Liver (tissue), 9 donors: Measurements from ENCODE around the gene STIM2. TPM values are rescaled to one million over a fixed set of nuclear protein-coding genes. Genes with fewer than 3 reads are reported as not detected.

Experiments used
- DNase-seq: peaks from one replicate; pipeline ENCODE4 v3.0.0-alpha.2; 2017; ENCODE audit warnings: low spot score
- H3K27ac ChIP-seq, 2 donors: one replicate each; pipeline ENCODE4 v1.7.0; 2013; ENCODE audit warnings: inconsistent platforms in 2 of 2, low read length in 2 of 2, control low read depth in 1 of 2, low read depth in 1 of 2, mild to moderate bottlenecking in 1 of 2
- H3K27me3 ChIP-seq, 4 donors: one replicate each; pipeline versions ENCODE4 v1.6.1 to v1.7.0; 2013; ENCODE audit warnings: low read length in 3 of 4, inconsistent platforms in 1 of 4, mild to moderate bottlenecking in 1 of 4, moderate library complexity in 1 of 4; ENCODE audit not compliant: control insufficient read depth in 4 of 4, insufficient read depth in 4 of 4
- H3K36me3 ChIP-seq, 4 donors: one replicate each; pipeline versions ENCODE4 v1.6.1 to v1.7.0; 2013; ENCODE audit warnings: low read length in 3 of 4, mild to moderate bottlenecking in 3 of 4, low read depth in 1 of 4, moderate library complexity in 1 of 4; ENCODE audit not compliant: control insufficient read depth in 4 of 4, insufficient read depth in 3 of 4
- H3K4me1 ChIP-seq, 4 donors: one replicate each; pipeline versions ENCODE4 v1.6.1 to v1.7.0; 2013; ENCODE audit warnings: low read length in 3 of 4, mild to moderate bottlenecking in 3 of 4, moderate library complexity in 1 of 4; ENCODE audit not compliant: control insufficient read depth in 4 of 4, insufficient read depth in 4 of 4
- H3K4me3 ChIP-seq, 3 donors: one replicate each; pipeline versions ENCODE4 v1.6.1 to v1.7.0; 2013; ENCODE audit warnings: low read length in 3 of 3, control low read depth in 1 of 3, low read depth in 1 of 3, mild to moderate bottlenecking in 1 of 3
- H3K9ac ChIP-seq, 2 donors: one replicate each; pipeline ENCODE4 v1.7.0; 2013; ENCODE audit warnings: low read length in 2 of 2, mild to moderate bottlenecking in 2 of 2, moderate library complexity in 2 of 2, control low read depth in 1 of 2, low read depth in 1 of 2
- H3K9me3 ChIP-seq, 4 donors: one replicate each; pipeline versions ENCODE4 v1.6.1 to v1.7.0; 2013; ENCODE audit warnings: low read length in 3 of 4; ENCODE audit not compliant: control insufficient read depth in 4 of 4
- EGR1 ChIP-seq, 2 donors: IDR thresholded peaks; 2 replicates each; pipeline ENCODE4 v1.6.1; 2016 to 2018; ENCODE audit warnings: antibody characterized with exemption in 2 of 2, low read depth in 2 of 2
- FOXA1 ChIP-seq: IDR thresholded peaks from 2 replicates; pipeline ENCODE4 v1.6.1; 2016; ENCODE audit warnings: antibody characterized with exemption
- FOXA2 ChIP-seq: IDR thresholded peaks from 2 replicates; pipeline ENCODE4 v1.6.1; 2016; ENCODE audit warnings: antibody characterized with exemption
- GABPA ChIP-seq, 2 donors: IDR thresholded peaks in 1 of 2; conservative IDR thresholded peaks in 1 of 2; 2 replicates each; pipeline ENCODE4 v1.6.1; 2016; ENCODE audit warnings: antibody characterized with exemption in 2 of 2, mild to moderate bottlenecking in 1 of 2, moderate library complexity in 1 of 2
- HNF4A ChIP-seq, 2 donors: conservative IDR thresholded peaks; 2 replicates each; pipeline ENCODE4 v1.6.1; 2016; ENCODE audit warnings: antibody characterized with exemption in 2 of 2, mild to moderate bottlenecking in 2 of 2
- HNF4G ChIP-seq: IDR thresholded peaks from 2 replicates; pipeline ENCODE4 v1.6.1; 2016; ENCODE audit warnings: antibody characterized with exemption
- JUND ChIP-seq, 2 donors: IDR thresholded peaks; 2 replicates each; pipeline ENCODE4 v1.6.1; 2016; ENCODE audit warnings: antibody characterized with exemption in 2 of 2
- RAD21 ChIP-seq, 2 donors: IDR thresholded peaks; 2 replicates each; pipeline ENCODE4 v1.6.1; 2016; ENCODE audit warnings: antibody characterized with exemption in 2 of 2, mild to moderate bottlenecking in 2 of 2
- RXRA ChIP-seq, 2 donors: IDR thresholded peaks; 2 replicates each; pipeline ENCODE4 v1.6.1; 2017 to 2018; ENCODE audit warnings: antibody characterized with exemption in 2 of 2, mild to moderate bottlenecking in 1 of 2
- SP1 ChIP-seq: IDR thresholded peaks from 2 replicates; pipeline ENCODE4 v1.6.1; 2018; ENCODE audit warnings: antibody characterized with exemption, mild to moderate bottlenecking
- TAF1 ChIP-seq: conservative IDR thresholded peaks from 2 replicates; pipeline ENCODE4 v1.6.1; 2016; ENCODE audit warnings: antibody characterized with exemption, mild to moderate bottlenecking
- YY1 ChIP-seq: IDR thresholded peaks from 2 replicates; pipeline ENCODE4 v1.6.1; 2016; ENCODE audit warnings: antibody characterized with exemption, mild to moderate bottlenecking
- WGBS: extraction: QIAGEN DNeasy Blood & Tissue Kit; methylation state at CpG from one replicate; pipeline ENCODE4 v1.1.7; 2013; 5-methylcytosine and 5-hydroxymethylcytosine counted together
- polyA plus RNA-seq, 2 donors: library from polyadenylated mRNA; stranded (reverse) in 1 of 2; unstranded in 1 of 2; fragments of 200-250 nt in 1 of 2; fragments of >200 nt in 1 of 2; fragmentation: Nextera tagmentation in 1 of 2; extraction: Ambion mirVana in 1 of 2; gene quantifications; one replicate each; pipeline versions ENCODE4 v1.2.1 to v1.2.3, GENCODE V29; 2013 to 2015
- total RNA-seq, 2 donors: library from RNA; depleted of rRNA; stranded (reverse); fragments of >200 nt; gene quantifications; one replicate each; pipeline ENCODE4 v1.2.3, GENCODE V29; 2014
- TF ChIP-seq, protein P1 (sequence below): IDR thresholded peaks from 2 replicates; pipeline ENCODE4 v1.6.1; 2016; ENCODE audit warnings: antibody characterized with exemption, mild to moderate bottlenecking
- TF ChIP-seq, protein P2 (sequence below): fragments of 150-350 bp; IDR thresholded peaks from 2 replicates; pipeline ENCODE4 v1.5.1; 2017; ENCODE audit warnings: improper control_type of control experiment, low read depth, low read length; ENCODE audit not compliant: missing input control
- TF ChIP-seq, protein P3 (sequence below): IDR thresholded peaks from 2 replicates; pipeline ENCODE4 v1.6.1; 2016; ENCODE audit warnings: antibody characterized with exemption
- TF ChIP-seq, protein P4 (sequence below): IDR thresholded peaks from 2 replicates; pipeline ENCODE4 v1.6.1; 2016; ENCODE audit warnings: antibody characterized with exemption
- TF ChIP-seq, protein P5 (sequence below): IDR thresholded peaks from 2 replicates; pipeline ENCODE4 v1.6.1; 2016; ENCODE audit warnings: antibody characterized with exemption
- donor health status: healthy.
- donor health status: healthy.
- donor health status: healthy.
- donor health status: healthy.
- donor health status: healthy.

STIM2 gene
- total and polyA plus RNA-seq, 4 donors, result 5.4 to 11.1 (median 6.9) TPM

DNA sequence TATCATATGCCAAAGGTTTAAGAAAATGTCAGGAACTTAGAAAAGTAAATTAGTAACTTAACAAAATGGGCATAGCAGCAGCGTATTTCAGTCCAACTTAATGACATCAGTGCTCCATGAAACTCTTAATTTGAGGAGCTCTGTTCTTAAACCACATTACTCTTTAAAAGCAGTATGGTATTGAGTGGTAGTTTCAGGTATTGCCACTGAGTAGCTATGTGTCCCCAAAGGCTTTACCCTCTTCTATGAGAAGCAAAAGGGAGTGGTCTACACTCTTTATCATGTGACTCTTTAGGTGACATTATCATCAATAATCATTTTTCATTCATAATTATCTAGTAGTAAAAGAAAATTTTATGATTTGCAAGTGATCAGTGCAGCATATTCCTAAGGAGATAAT, 158.3 kb downstream of the STIM2 start:
- H3K9me3 ChIP-seq, result no peaks in the 10 kb centered on the region
- no peak overlapping the region for H3K4me3 ChIP-seq
- H3K27me3 ChIP-seq, result no peaks in the 10 kb centered on the region
- H3K4me1 ChIP-seq, result no peaks in the 10 kb centered on the region
- peaks cover 0 to 24% (median 12%) of the 10 kb centered on the region in 4 donors for H3K36me3 ChIP-seq
- WGBS, result 100% methylated on average over 1 of the region's 1 CpG
- no peak overlapping the region for H3K27ac ChIP-seq
- peak overlapping the region in 1 of 2 donors; percentile 31 for H3K9ac ChIP-seq
- no peak for DNase-seq
- TF ChIP-seq HNF4A (conservative IDR thresholded peaks at IDR 0.05), result no peak
- TF ChIP-seq JUND (IDR thresholded peaks at IDR 0.05), result no peak
- TF ChIP-seq FOXA2, result no peak
- TF ChIP-seq RAD21 (IDR thresholded peaks at IDR 0.05), result no peak
- TF ChIP-seq, protein P1, sequence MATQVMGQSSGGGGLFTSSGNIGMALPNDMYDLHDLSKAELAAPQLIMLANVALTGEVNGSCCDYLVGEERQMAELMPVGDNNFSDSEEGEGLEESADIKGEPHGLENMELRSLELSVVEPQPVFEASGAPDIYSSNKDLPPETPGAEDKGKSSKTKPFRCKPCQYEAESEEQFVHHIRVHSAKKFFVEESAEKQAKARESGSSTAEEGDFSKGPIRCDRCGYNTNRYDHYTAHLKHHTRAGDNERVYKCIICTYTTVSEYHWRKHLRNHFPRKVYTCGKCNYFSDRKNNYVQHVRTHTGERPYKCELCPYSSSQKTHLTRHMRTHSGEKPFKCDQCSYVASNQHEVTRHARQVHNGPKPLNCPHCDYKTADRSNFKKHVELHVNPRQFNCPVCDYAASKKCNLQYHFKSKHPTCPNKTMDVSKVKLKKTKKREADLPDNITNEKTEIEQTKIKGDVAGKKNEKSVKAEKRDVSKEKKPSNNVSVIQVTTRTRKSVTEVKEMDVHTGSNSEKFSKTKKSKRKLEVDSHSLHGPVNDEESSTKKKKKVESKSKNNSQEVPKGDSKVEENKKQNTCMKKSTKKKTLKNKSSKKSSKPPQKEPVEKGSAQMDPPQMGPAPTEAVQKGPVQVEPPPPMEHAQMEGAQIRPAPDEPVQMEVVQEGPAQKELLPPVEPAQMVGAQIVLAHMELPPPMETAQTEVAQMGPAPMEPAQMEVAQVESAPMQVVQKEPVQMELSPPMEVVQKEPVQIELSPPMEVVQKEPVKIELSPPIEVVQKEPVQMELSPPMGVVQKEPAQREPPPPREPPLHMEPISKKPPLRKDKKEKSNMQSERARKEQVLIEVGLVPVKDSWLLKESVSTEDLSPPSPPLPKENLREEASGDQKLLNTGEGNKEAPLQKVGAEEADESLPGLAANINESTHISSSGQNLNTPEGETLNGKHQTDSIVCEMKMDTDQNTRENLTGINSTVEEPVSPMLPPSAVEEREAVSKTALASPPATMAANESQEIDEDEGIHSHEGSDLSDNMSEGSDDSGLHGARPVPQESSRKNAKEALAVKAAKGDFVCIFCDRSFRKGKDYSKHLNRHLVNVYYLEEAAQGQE, result no peak
- TF ChIP-seq GABPA (IDR thresholded peaks at IDR 0.05 in 1 of 2, conservative IDR thresholded peaks at IDR 0.05 in 1 of 2), result no peak
- no peak for TF ChIP-seq TAF1
- TF ChIP-seq, protein P2, sequence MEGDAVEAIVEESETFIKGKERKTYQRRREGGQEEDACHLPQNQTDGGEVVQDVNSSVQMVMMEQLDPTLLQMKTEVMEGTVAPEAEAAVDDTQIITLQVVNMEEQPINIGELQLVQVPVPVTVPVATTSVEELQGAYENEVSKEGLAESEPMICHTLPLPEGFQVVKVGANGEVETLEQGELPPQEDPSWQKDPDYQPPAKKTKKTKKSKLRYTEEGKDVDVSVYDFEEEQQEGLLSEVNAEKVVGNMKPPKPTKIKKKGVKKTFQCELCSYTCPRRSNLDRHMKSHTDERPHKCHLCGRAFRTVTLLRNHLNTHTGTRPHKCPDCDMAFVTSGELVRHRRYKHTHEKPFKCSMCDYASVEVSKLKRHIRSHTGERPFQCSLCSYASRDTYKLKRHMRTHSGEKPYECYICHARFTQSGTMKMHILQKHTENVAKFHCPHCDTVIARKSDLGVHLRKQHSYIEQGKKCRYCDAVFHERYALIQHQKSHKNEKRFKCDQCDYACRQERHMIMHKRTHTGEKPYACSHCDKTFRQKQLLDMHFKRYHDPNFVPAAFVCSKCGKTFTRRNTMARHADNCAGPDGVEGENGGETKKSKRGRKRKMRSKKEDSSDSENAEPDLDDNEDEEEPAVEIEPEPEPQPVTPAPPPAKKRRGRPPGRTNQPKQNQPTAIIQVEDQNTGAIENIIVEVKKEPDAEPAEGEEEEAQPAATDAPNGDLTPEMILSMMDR, result no peak
- TF ChIP-seq SP1, result no peak
- TF ChIP-seq, protein P3, sequence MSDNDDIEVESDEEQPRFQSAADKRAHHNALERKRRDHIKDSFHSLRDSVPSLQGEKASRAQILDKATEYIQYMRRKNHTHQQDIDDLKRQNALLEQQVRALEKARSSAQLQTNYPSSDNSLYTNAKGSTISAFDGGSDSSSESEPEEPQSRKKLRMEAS, result no peak
- no peak for TF ChIP-seq YY1
- TF ChIP-seq, protein P4, sequence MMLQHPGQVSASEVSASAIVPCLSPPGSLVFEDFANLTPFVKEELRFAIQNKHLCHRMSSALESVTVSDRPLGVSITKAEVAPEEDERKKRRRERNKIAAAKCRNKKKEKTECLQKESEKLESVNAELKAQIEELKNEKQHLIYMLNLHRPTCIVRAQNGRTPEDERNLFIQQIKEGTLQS, result no peak
- TF ChIP-seq EGR1 (IDR thresholded peaks at IDR 0.05; ENCODE audit: low read depth in 2 of 2), result no peak
- TF ChIP-seq, protein P5, sequence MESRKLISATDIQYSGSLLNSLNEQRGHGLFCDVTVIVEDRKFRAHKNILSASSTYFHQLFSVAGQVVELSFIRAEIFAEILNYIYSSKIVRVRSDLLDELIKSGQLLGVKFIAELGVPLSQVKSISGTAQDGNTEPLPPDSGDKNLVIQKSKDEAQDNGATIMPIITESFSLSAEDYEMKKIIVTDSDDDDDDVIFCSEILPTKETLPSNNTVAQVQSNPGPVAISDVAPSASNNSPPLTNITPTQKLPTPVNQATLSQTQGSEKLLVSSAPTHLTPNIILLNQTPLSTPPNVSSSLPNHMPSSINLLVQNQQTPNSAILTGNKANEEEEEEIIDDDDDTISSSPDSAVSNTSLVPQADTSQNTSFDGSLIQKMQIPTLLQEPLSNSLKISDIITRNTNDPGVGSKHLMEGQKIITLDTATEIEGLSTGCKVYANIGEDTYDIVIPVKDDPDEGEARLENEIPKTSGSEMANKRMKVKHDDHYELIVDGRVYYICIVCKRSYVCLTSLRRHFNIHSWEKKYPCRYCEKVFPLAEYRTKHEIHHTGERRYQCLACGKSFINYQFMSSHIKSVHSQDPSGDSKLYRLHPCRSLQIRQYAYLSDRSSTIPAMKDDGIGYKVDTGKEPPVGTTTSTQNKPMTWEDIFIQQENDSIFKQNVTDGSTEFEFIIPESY, result no peak

DNA sequence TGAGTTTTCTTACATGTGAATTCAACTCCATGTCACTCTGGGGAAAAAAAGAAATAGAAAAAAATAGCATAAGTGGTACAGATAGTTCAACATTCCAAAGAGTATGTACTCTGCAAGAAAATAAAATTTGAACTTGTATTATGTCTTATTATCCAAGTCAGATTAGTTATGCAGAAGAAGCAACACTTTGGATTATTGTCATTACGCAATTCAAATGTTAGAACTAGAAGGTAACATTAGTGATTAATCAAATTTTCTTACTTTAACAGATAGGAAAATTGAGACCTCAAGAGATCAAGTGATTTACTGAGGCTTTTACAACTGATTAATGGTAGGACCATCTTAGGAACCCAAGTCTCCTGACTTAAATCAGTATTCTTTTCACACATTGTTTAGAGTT, 159.1 kb downstream of the STIM2 start:
- Histone ChIP-seq H3K9ac (no peak overlapping the region), H3K27ac (no peak overlapping the region), H3K9me3 (no peaks in the 10 kb centered on the region), H3K4me3 (no peak overlapping the region), H3K4me1 (no peaks in the 10 kb centered on the region), H3K27me3 (no peaks in the 10 kb centered on the region), H3K36me3 (peaks cover 0 to 24% (median 12%) of the 10 kb centered on the region in 4 donors)
- no peak for TF ChIP-seq RAD21 (IDR thresholded peaks at IDR 0.05)
- no peak for TF ChIP-seq SP1
- TF ChIP-seq RXRA (IDR thresholded peaks at IDR 0.05), result no peak
- no peak for TF ChIP-seq HNF4A (conservative IDR thresholded peaks at IDR 0.05)
- no peak for TF ChIP-seq GABPA (IDR thresholded peaks at IDR 0.05 in 1 of 2, conservative IDR thresholded peaks at IDR 0.05 in 1 of 2)
- no peak for TF ChIP-seq FOXA1
- TF ChIP-seq, protein P3, result no peak
- TF ChIP-seq EGR1 (IDR thresholded peaks at IDR 0.05; ENCODE audit: low read depth in 2 of 2), result no peak
- no peak for TF ChIP-seq HNF4G
- no peak for TF ChIP-seq YY1
- TF ChIP-seq, protein P4, result no peak
- no peak for DNase-seq
- 100% methylated on average over 1 of the region's 1 CpG for WGBS
